Mesenchymal stem cell (in vitro differentiated cells and primary cell): ENCODE data around the gene NES.

Experiments used
- DNase-seq: peaks from one replicate; pipeline ENCODE4 v3.0.0-alpha.2; 2013
- H2AFZ ChIP-seq: one replicate; pipeline ENCODE4 v1.6.1; 2013; ENCODE audit warnings: low read depth, mild to moderate bottlenecking, control low read depth, inconsistent platforms, low read length, moderate library complexity
- H2AK5ac ChIP-seq: 2 replicates; pipeline ENCODE4 v1.6.1; 2013; ENCODE audit warnings: low read length, moderate library complexity, mild to moderate bottlenecking, inconsistent platforms; ENCODE audit not compliant: severe bottlenecking
- H2BK120ac ChIP-seq: one replicate; pipeline ENCODE4 v1.6.1; 2013; ENCODE audit warnings: low read depth, mild to moderate bottlenecking, inconsistent platforms, low read length, moderate library complexity
- H2BK12ac ChIP-seq, 2 experiments: one replicate each; pipeline ENCODE4 v1.6.1; 2013; ENCODE audit warnings: inconsistent platforms in 2 of 2, low read length in 2 of 2, mild to moderate bottlenecking in 2 of 2, moderate library complexity in 2 of 2, control low read depth in 1 of 2
- H2BK15ac ChIP-seq: one replicate; pipeline ENCODE4 v1.6.1; 2013; ENCODE audit warnings: mild to moderate bottlenecking, low read depth, inconsistent platforms; ENCODE audit not compliant: poor library complexity, severe bottlenecking
- H2BK5ac ChIP-seq: 2 replicates; pipeline ENCODE4 v1.6.1; 2013; ENCODE audit warnings: low read depth, mild to moderate bottlenecking, low read length, control low read depth, inconsistent platforms; ENCODE audit not compliant: poor library complexity, severe bottlenecking
- H3K14ac ChIP-seq, 2 experiments: one replicate each; pipeline ENCODE4 v1.6.1; 2013; ENCODE audit warnings: inconsistent platforms in 2 of 2, low read length in 2 of 2, control low read depth in 1 of 2, mild to moderate bottlenecking in 1 of 2, moderate library complexity in 1 of 2
- H3K18ac ChIP-seq, 2 experiments: one replicate each; pipeline ENCODE4 v1.6.1; 2013; ENCODE audit warnings: inconsistent platforms in 2 of 2, low read length in 2 of 2, control low read depth in 1 of 2, low read depth in 1 of 2, mild to moderate bottlenecking in 1 of 2
- H3K23ac ChIP-seq, 2 experiments: one replicate each; pipeline ENCODE4 v1.6.1; 2013; ENCODE audit warnings: inconsistent platforms in 2 of 2, low read length in 2 of 2, mild to moderate bottlenecking in 2 of 2, moderate library complexity in 2 of 2, control low read depth in 1 of 2
- H3K27ac ChIP-seq: 2 replicates; pipeline ENCODE4 v1.5.1; 2013; ENCODE audit warnings: mild to moderate bottlenecking, moderate library complexity, low read length, control low read depth, inconsistent platforms; ENCODE audit not compliant: poor library complexity, severe bottlenecking
- H3K27me3 ChIP-seq, 2 experiments: 2 replicates each; pipeline versions ENCODE4 v1.6.1 to v1.7.0; 2013; ENCODE audit warnings: low read length in 2 of 2, mild to moderate bottlenecking in 2 of 2, moderate library complexity in 2 of 2, control low read depth in 1 of 2, inconsistent platforms in 1 of 2; ENCODE audit not compliant: control insufficient read depth in 1 of 2, insufficient read depth in 1 of 2
- H3K36me3 ChIP-seq, 2 experiments: 2 replicates each; pipeline versions ENCODE4 v1.6.1 to v1.7.0; 2013; ENCODE audit warnings: low read length in 2 of 2, control low read depth in 1 of 2, inconsistent platforms in 1 of 2, low read depth in 1 of 2, mild to moderate bottlenecking in 1 of 2; ENCODE audit not compliant: insufficient read depth in 2 of 2, control insufficient read depth in 1 of 2
- H3K4ac ChIP-seq, 2 experiments: one replicate each; pipeline ENCODE4 v1.6.1; 2013; ENCODE audit warnings: inconsistent platforms in 2 of 2, low read length in 2 of 2, mild to moderate bottlenecking in 2 of 2, moderate library complexity in 2 of 2, control low read depth in 1 of 2, low read depth in 1 of 2
- H3K4me1 ChIP-seq: 2 replicates; pipeline ENCODE4 v1.6.1; 2013; ENCODE audit warnings: low read depth, low read length, control low read depth; ENCODE audit not compliant: control insufficient read depth, insufficient read depth
- H3K4me2 ChIP-seq: 2 replicates; pipeline ENCODE4 v1.6.1; 2013; ENCODE audit warnings: low read length, mild to moderate bottlenecking, inconsistent platforms; ENCODE audit not compliant: poor library complexity, severe bottlenecking
- H3K4me3 ChIP-seq, 2 experiments: 2 replicates each; pipeline versions ENCODE4 v1.5.1 to v1.7.0; 2013; ENCODE audit warnings: low read length in 2 of 2, mild to moderate bottlenecking in 2 of 2, control low read depth in 1 of 2, low read depth in 1 of 2; ENCODE audit not compliant: insufficient read depth in 1 of 2
- H3K79me1 ChIP-seq: replicated peaks from 2 replicates; pipeline ENCODE4 v1.6.1; 2013; ENCODE audit warnings: mild to moderate bottlenecking, control low read depth, low read length, inconsistent platforms; ENCODE audit not compliant: poor library complexity, severe bottlenecking
- H3K9ac ChIP-seq: 2 replicates; pipeline ENCODE4 v1.7.0; 2013; ENCODE audit warnings: mild to moderate bottlenecking, low read length, moderate library complexity
- H3K9me3 ChIP-seq: 2 replicates; pipeline ENCODE4 v1.7.0; 2013; ENCODE audit warnings: mild to moderate bottlenecking, low read length; ENCODE audit not compliant: control insufficient read depth
- H4K8ac ChIP-seq: one replicate; pipeline ENCODE4 v1.6.1; 2013; ENCODE audit warnings: inconsistent platforms, mild to moderate bottlenecking, low read length, moderate library complexity
- H4K91ac ChIP-seq: one replicate; pipeline ENCODE4 v1.6.1; 2013; ENCODE audit warnings: mild to moderate bottlenecking, low read length, inconsistent platforms
- WGBS: methylation state at CpG from one replicate; pipeline ENCODE4 v1.1.7; 2013; ENCODE audit warnings: mixed read lengths; 5-methylcytosine and 5-hydroxymethylcytosine counted together

NES gene

GRCh38 chr1:156704166-156704711 is 27.0 kb upstream of the NES start:
- Histone ChIP-seq H4K8ac (no peak overlapping the region), H3K79me1 (no peaks in the 10 kb centered on the region), H2AFZ (no peak overlapping the region), H2BK5ac (no peak overlapping the region), H3K4ac (no peak overlapping the region), H3K27ac (no peak overlapping the region), H3K4me2 (peak overlapping the region; percentile 17), H3K4me1 (peaks cover 54% of the 10 kb centered on the region), H3K27me3 (peaks cover 0 to 32% of the 10 kb centered on the region in 2 experiments), H2BK12ac (peak overlapping the region in 1 of 2 experiments; percentile 87), H2BK15ac (no peak overlapping the region), H4K91ac (no peak overlapping the region), H3K14ac (peak overlapping the region in 1 of 2 experiments; percentile 57), H3K36me3 (peaks cover 14 to 27% of the 10 kb centered on the region in 2 experiments), H2AK5ac (peak overlapping the region; percentile 15), H3K23ac (no peak overlapping the region), H2BK120ac (no peak overlapping the region), H3K4me3 (peak overlapping the region in 1 of 2 experiments; percentile 85), H3K18ac (peak overlapping the region; percentile 37 to 88), H3K9ac (peak overlapping the region; percentile 89), H3K9me3 (no peaks in the 10 kb centered on the region)
- DNase-seq: no peak
- 44% methylated on average over 9 of the region's 10 CpGs for WGBS

- no peak overlapping the region for H2BK12ac ChIP-seq
- no peak overlapping the region for H3K14ac ChIP-seq
- H3K79me1 ChIP-seq: no peaks in the 10 kb centered on the region
- no peak overlapping the region for H3K4ac ChIP-seq
- peak overlapping the region; percentile 89 for H3K9ac ChIP-seq
- H3K18ac ChIP-seq: no peak overlapping the region
- peaks cover 0 to 34% of the 10 kb centered on the region in 2 experiments for H3K27me3 ChIP-seq
- peaks cover 52% of the 10 kb centered on the region for H3K4me1 ChIP-seq
- no peak overlapping the region for H2BK15ac ChIP-seq
- no peak overlapping the region for H2BK5ac ChIP-seq
- H3K36me3 ChIP-seq: peaks cover 18 to 32% of the 10 kb centered on the region in 2 experiments
- H3K9me3 ChIP-seq: no peaks in the 10 kb centered on the region
- H3K27ac ChIP-seq: no peak overlapping the region
- H3K4me3 ChIP-seq: peak overlapping the region in 1 of 2 experiments; percentile 85
- WGBS: 35% methylated on average over 4 of the region's 4 CpGs
- H2AFZ ChIP-seq: no peak overlapping the region
- peak overlapping the region; percentile 13 for H3K4me2 ChIP-seq
- no peak overlapping the region for H4K8ac ChIP-seq
- no peak overlapping the region for H2BK120ac ChIP-seq
- H2AK5ac ChIP-seq: no peak overlapping the region
- DNase-seq: no peak
- no peak overlapping the region for H4K91ac ChIP-seq
- H3K23ac ChIP-seq: no peak overlapping the region
Observed at GRCh38 chr1:156703741-156704140, 26.5 kb upstream of the NES start.

- Histone ChIP-seq H3K4ac (no peak overlapping the region), H2AK5ac (no peak overlapping the region), H2BK15ac (no peak overlapping the region), H3K79me1 (no peaks in the 10 kb centered on the region), H2BK120ac (no peak overlapping the region), H3K36me3 (peaks cover 18 to 36% of the 10 kb centered on the region in 2 experiments), H4K91ac (no peak overlapping the region), H3K9me3 (no peaks in the 10 kb centered on the region), H3K27me3 (peaks cover 0 to 34% of the 10 kb centered on the region in 2 experiments), H3K4me2 (no peak overlapping the region), H3K9ac (peak overlapping the region; percentile 89), H2AFZ (no peak overlapping the region), H3K4me1 (peaks cover 52% of the 10 kb centered on the region), H3K14ac (no peak overlapping the region), H3K23ac (no peak overlapping the region), H2BK5ac (no peak overlapping the region), H2BK12ac (no peak overlapping the region), H3K27ac (no peak overlapping the region), H3K4me3 (peak overlapping the region in 1 of 2 experiments; percentile 85), H3K18ac (no peak overlapping the region), H4K8ac (no peak overlapping the region)
- 100% methylated on average over 2 of the region's 4 CpGs for WGBS
- no peak for DNase-seq
Observed at GRCh38 chr1:156703336-156703735, 26.1 kb upstream of the NES start.

GRCh38 chr1:156700736-156701531 is 23.7 kb upstream of the NES start:
- H2BK15ac ChIP-seq: no peak overlapping the region
- peaks cover 0 to 34% of the 10 kb centered on the region in 2 experiments for H3K27me3 ChIP-seq
- H3K23ac ChIP-seq: no peak overlapping the region
- H2AK5ac ChIP-seq: no peak overlapping the region
- no peak overlapping the region for H4K8ac ChIP-seq
- peak overlapping the region; percentile 27 for H3K9ac ChIP-seq
- H3K4me2 ChIP-seq: no peak overlapping the region
- no peak overlapping the region for H4K91ac ChIP-seq
- peak overlapping the region in 1 of 2 experiments; percentile 5 for H3K18ac ChIP-seq
- no peak overlapping the region for H2BK5ac ChIP-seq
- no peak overlapping the region for H3K27ac ChIP-seq
- peak overlapping the region in 1 of 2 experiments; percentile 19 for H3K4me3 ChIP-seq
- 10% methylated on average over 2 of the region's 8 CpGs for WGBS
- peaks cover 18 to 42% of the 10 kb centered on the region in 2 experiments for H3K36me3 ChIP-seq
- H3K9me3 ChIP-seq: no peaks in the 10 kb centered on the region
- no peaks in the 10 kb centered on the region for H3K79me1 ChIP-seq
- no peak overlapping the region for H2BK12ac ChIP-seq
- no peak for DNase-seq
- no peak overlapping the region for H2AFZ ChIP-seq
- H3K4ac ChIP-seq: no peak overlapping the region
- H3K4me1 ChIP-seq: peaks cover 35% of the 10 kb centered on the region
- no peak overlapping the region for H3K14ac ChIP-seq
- no peak overlapping the region for H2BK120ac ChIP-seq
